ENCODE data around the gene DEFB116.
"Not testable (repeated sequence)": the region's sequence is repeated elsewhere in the genome, so short reads cannot be mapped to it uniquely, and the experiment has no call there.

Gene DEFB116

GRCh38 chr20:31308535-31309162 is at the start of gene DEFB116:
Gene DEFB116, minus strand, starts transcription at chr20:31308585. Its CDS starts 0 bp downstream, at chr20:31308585.
- FAIRE-seq: no peak
- DNase-seq (ENCODE audit: insufficient read length, low spot score): no peak

DNA sequence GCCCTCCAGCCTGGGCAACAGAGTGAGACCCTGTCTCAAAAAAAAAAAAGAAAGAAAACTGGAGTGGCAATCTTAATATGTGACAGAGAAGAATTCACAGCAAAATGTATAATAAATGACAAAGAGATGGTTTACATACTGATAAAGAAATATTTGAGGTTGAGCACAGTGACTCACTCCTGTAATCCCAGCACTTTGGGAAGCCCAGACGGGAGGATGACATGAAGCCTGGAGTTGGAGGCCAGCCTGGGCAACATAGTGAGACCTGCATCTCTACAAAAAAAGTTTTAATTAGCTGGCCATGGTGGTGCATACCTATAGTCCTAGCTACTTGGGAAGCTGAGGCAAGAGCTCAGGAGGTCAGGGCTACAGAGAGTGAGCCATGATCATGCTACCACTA is 47.6 kb upstream of the DEFB116 start:
- FAIRE-seq (no peak), DNase-seq (ENCODE audit: insufficient read length, low spot score) (no peak)

- FAIRE-seq (no peak), DNase-seq (ENCODE audit: insufficient read length, low spot score) (no peak)
Measured at GRCh38 chr20:31341470-31341869, 33.1 kb upstream of the DEFB116 start.

DNA sequence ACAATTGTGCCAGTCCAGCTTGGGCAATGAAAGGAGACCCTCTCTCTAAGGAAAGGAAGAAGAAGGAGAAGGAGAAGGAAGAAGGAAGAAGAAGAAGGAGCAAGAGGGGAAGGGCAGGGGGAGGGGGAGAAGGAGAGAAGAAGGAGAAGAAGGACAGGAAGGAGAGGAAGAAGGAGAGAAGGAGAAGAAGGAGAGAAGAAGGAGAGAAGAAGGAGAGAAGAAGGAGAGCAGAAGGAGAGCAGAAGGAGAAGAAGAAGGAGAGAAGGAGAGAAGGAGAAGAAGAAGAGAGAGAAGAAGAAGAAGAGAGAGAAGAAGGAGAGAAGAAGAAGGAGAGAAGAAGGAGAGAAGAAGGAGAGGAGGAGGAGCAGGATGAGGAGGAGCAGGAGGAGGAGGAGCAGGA is 22.5 kb upstream of the DEFB116 start:
- FAIRE-seq (no peak), DNase-seq (ENCODE audit: insufficient read length, low spot score) (no peak)

GRCh38 chr20:31322504-31322903 is 14.1 kb upstream of the DEFB116 start:
- FAIRE-seq: no peak
- DNase-seq (ENCODE audit: insufficient read length, low spot score): no peak

DNA sequence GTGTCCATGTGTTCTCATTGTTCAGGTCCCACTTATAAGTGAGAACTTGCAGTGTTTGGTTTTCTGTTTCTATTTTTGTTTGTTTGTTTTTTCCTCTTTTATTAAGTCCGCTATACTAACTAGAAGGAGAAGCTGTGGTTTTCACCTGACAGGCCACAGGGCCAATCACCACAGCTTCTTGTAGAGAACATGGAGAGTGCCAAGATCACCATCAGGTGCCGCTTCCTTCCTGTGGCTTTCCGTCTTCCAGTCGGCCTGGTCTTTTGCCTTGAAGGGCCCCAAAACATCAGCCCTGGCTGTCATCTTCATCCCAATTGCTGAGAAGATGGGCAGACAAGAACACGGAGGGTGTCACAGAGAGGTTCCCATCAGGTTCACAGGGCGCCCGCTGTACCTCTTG is 23.4 kb downstream of the DEFB116 start:
- not testable (repeated sequence) for DNase-seq (ENCODE audit: insufficient read length, low spot score)

GRCh38 chr20:31278178-31278577 is 30.2 kb downstream of the DEFB116 start:
- no peak for FAIRE-seq
- DNase-seq (ENCODE audit: insufficient read length, low spot score): no peak

More for the DNA sequence above, 23.4 kb downstream of the DEFB116 start:
- not testable (repeated sequence) for FAIRE-seq

- FAIRE-seq: no peak
- DNase-seq (ENCODE audit: insufficient read length, low spot score): no peak
Measured at GRCh38 chr20:31274441-31274840, 33.9 kb downstream of the DEFB116 start.

DNA sequence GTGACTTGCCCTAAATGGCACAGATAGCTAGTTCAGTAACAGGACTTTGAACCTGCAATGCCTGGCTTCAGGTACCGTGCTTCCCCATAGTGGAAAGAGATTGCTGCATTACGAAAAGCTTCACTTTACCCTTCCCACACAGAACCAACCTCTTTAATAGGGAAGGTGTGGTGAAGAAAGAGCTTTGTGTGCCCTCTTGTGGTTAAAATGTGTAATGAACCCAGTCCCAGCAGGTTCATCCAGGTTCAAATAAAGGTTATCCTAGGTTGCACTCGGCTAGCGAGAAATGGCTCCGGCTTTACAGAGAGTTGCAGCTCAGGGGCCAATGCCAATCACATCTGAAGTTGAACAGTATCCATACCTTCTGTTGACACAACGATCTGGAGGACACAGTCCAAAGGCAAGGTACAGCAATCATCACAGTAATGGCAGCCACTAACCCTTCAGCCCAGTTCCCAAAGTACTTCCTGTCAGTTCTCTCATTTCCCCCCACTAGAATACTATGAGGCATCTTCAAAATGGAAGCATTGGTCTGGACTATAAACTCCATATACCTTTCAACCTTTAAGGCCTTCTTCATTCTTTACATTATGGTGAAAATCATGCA is 48.0 kb downstream of the DEFB116 start:
- DNase-seq (ENCODE audit: insufficient read length, low spot score) (no peak), FAIRE-seq (no peak)

DNA sequence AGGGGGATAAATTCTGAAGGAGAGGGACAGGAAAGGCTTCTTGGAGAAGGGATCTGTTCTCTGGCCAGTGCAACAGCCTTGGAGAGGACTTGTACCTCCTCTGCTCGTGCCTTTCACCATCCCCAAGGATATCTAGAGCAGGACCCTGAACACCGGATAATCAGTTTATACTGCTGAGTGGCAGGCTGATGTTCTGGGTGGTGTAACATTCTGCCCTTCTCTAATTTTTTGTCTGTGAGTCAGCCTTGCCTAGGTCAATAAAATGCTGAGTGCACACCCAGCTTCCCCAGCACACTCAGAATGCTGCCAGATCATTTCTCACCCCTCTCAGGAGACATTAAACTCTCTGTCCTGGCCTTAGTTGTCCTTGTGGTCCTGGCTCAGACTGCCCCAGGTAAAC is 51.0 kb downstream of the DEFB116 start, which contains the start of gene DEFB115:
DEFB115 (plus strand) TSS at position 301 of the 400 bp plus-strand sequence; CDS start at position 301, 0 bp downstream.
- FAIRE-seq (no peak), DNase-seq (ENCODE audit: insufficient read length, low spot score) (no peak)

- FAIRE-seq (no peak), DNase-seq (ENCODE audit: insufficient read length, low spot score) (no peak)
Measured at GRCh38 chr20:31256959-31257358, 51.4 kb downstream of the DEFB116 start.
